ENCODE data around the gene NAXE. TPM values are rescaled to one million over a fixed set of nuclear protein-coding genes. Genes with fewer than 3 reads are reported as not detected.
"Not testable (repeated sequence)": the region's sequence is repeated elsewhere in the genome, so short reads cannot be mapped to it uniquely, and the experiment has no call there.

NAXE gene
- total RNA-seq, 1 experiment from 2014 or later: 106 TPM

- no peak for DNase-seq (ENCODE audit: low read depth)
Measured at GRCh38 chr1:156622581-156623297, 31.2 kb downstream of the NAXE start.

- DNase-seq (ENCODE audit: low read depth): peak; percentile 43
Measured at GRCh38 chr1:156623946-156624813, 32.6 kb downstream of the NAXE start.

- no peak for DNase-seq (ENCODE audit: low read depth)
Measured at GRCh38 chr1:156624814-156625435, 33.3 kb downstream of the NAXE start.

- no peak for DNase-seq (ENCODE audit: low read depth)
Measured at GRCh38 chr1:156625436-156626078, 34.0 kb downstream of the NAXE start.

- no peak for DNase-seq (ENCODE audit: low read depth)
Measured at GRCh38 chr1:156626079-156626438, 34.5 kb downstream of the NAXE start.

- DNase-seq (ENCODE audit: low read depth): peak; percentile 55
Measured at GRCh38 chr1:156627313-156627880, 35.8 kb downstream of the NAXE start.

GRCh38 chr1:156629823-156630449 is 38.4 kb downstream of the NAXE start:
- DNase-seq (ENCODE audit: low read depth): no peak

GRCh38 chr1:156631152-156631551 is 39.6 kb downstream of the NAXE start:
- not testable (repeated sequence) for DNase-seq (ENCODE audit: low read depth)

- DNase-seq (ENCODE audit: low read depth): no peak
Measured at GRCh38 chr1:156632355-156632754, 40.8 kb downstream of the NAXE start.

- no peak for DNase-seq (ENCODE audit: low read depth)
Measured at GRCh38 chr1:156638189-156638985, 46.8 kb downstream of the NAXE start.

- peak; percentile 50 for DNase-seq (ENCODE audit: low read depth)
Measured at GRCh38 chr1:156639601-156640101, 48.1 kb downstream of the NAXE start.

GRCh38 chr1:156640842-156641706 is 49.5 kb downstream of the NAXE start:
- DNase-seq (ENCODE audit: low read depth): no peak

GRCh38 chr1:156641761-156642264 is 50.2 kb downstream of the NAXE start, which contains the start of gene BCAN:
BCAN (plus strand) TSS chr1:156642117; CDS start chr1:156646055, 3,938 bp downstream.
- DNase-seq (ENCODE audit: low read depth): no peak

- DNase-seq (ENCODE audit: low read depth): no peak
Measured at GRCh38 chr1:156642265-156643048, 50.9 kb downstream of the NAXE start.

- DNase-seq (ENCODE audit: low read depth): no peak
Measured at GRCh38 chr1:156643049-156643777, 51.6 kb downstream of the NAXE start.

GRCh38 chr1:156643778-156644092 is 52.2 kb downstream of the NAXE start:
- no peak for DNase-seq (ENCODE audit: low read depth)
